ENCODE data around the gene UGT3A2.
"Not testable (repeated sequence)": the region's sequence is repeated elsewhere in the genome, so short reads cannot be mapped to it uniquely, and the experiment has no call there.

UGT3A2 gene

DNA sequence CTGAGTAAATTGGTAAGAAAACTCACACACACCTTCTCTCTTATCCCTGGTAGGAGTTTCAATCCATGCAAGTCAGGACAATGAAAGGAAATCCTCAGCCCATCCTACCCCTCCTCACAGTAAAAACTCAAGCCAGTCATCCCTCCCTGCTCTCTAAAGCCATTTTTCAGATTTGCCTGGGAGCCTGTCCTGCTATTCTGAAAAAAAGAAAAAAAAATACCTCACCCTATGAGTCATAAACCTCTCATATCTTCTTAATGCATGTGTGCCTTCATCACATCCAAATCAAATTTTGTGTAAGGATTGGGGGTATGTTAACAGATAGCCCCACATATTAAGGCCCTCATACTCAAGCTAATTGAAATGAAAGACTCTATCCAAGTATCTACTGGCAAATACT, 14.1 kb downstream of the UGT3A2 start:
- no peak for DNase-seq

DNA sequence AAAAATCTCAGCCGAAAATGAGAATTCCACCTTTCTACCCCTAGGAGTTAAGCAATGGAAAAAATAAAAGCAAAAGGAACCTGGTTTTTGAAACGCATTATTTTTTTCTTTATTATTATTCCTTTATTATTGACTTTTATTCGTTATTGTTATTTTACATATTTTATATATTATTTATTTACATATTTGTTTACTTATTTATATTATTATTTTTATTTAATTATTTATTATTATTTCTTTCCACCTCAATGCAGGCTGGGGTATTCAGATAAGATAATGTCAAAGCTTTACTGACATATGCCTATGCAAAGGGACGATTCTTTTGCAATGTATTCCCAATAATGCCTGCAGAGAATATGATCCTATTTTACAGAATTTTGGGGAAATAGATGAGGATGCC, 16.7 kb downstream of the UGT3A2 start:
- DNase-seq: no peak

DNA sequence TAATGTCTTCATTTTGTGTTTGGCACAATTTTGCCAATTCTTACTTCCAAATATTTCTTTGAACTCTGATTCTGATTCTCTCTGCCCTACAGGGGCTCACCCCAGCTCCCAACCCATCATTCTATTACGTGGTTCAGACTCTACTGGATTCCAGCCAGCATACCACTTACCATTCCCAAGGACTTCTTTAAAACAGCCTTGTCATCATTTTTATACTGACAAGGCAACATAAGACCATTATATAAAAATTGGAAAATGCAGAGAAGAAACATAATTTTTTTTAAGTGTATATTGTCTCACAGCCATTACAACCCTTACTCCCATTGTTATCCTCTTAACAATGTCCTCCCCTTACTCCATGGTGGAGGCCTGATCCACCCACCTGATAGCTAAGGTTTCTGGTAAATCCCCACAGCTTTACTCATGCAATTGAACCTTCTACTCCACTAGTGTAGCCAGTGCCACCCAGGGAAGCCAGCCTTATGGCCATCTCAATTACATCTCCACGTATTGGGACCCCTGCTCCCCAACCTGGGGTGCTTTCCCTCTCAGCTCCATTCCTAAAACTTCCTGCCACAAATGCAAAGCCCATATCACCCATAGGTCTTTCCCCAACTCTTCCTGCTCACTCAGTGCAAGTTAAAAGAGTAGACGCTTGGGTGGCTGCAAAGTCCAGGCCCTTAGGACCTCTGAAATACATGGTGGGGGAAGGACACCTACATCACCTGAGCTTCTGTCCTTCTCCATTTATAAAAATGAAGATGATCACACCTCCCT, 19.1 kb downstream of the UGT3A2 start:
- no peak for DNase-seq

DNA sequence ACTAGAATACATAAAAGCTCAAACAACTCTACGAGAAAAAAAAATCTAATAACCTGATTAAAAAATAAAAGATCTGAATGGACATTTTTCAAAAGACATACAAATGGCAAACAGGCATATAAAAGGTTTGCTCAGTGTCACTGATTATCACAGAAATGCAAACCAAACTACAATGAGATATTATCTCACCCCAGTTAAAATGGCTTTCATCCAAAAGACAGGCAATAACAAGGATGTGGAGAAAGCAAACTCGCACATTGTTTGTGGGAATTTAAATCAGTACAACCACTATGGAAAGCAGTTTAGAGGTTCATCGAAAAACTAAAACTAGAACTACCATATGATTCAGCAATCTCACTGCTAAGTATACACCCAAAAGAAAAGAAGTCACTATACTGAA, 20.8 kb downstream of the UGT3A2 start:
- DNase-seq: no peak

DNA sequence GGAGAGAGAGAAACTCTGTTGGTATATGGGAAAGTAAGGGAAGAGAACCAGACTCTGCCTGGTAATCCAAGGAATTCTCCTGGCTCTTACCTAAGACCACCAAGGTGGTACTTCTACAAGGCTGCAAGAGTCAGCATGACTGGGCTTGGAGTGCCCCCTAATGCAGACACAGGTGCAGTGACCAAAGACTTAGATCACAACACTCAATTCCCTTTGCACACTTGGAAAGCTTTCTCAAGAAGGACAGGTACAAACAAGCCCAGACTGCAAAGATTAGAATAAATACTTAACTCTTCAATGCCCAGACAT, 25.2 kb downstream of the UGT3A2 start:
- no peak for DNase-seq

DNA sequence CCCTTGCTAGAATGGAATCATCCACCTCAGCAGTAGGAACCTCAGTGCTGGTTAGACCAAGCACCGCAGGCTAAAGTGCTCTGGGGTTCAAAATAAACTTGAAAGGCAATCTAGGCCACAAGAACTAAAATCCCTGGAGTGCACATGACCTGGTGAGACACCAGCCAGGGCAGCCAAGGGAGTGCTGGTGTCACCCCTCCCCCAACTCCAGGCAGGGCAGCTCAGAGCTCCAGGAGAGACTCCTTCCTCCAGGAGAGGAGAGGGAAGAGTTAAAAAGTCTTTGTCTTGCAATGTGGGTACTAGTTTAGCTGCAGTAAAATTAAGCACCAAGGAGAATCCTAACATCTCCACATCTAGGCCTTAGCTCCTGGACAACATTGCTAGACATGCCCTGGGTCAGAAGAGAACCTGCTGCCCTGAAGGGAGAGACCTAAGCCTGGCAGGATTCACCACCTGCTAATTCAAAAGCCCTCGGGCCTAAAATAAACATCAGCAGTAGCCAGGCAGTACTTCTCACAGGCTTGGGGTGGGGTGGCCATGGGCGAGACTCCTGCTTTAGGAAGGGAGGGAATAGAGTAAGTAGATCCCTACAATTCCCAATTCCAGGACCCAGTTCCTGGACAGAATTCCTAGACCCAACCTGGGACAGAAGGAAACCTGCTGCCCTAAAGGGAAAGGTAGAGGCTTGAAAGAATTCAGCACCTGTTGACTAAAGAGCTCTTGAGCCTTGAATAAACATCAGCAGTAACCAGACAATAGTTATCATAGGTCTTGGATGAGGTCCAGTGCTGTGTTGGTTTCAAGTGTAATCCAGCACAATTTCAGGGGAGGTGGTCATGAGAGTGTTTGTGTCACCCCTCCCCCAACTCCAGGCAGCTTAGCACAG, 25.8 kb downstream of the UGT3A2 start:
- no peak for DNase-seq

DNA sequence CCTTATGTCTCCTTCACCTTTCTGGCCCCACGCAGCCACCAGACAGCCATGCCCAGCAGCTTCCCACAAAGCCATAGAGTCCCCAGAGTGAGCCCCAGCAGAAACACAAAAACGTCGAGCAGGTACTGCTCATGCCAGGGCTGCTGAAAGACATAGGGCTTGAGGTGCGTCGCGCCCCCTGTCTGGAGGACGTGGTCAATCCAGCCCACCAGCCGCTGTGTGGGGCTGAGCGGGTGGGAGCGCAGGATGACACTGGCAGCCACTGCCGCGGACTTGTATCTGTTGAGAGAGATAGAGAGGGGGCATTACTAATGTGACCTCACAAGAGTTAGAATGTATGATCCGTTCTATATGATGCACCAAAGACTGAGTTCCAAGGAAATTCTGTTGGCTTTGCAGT, 31.0 kb downstream of the UGT3A2 start:
- DNase-seq: no peak

DNA sequence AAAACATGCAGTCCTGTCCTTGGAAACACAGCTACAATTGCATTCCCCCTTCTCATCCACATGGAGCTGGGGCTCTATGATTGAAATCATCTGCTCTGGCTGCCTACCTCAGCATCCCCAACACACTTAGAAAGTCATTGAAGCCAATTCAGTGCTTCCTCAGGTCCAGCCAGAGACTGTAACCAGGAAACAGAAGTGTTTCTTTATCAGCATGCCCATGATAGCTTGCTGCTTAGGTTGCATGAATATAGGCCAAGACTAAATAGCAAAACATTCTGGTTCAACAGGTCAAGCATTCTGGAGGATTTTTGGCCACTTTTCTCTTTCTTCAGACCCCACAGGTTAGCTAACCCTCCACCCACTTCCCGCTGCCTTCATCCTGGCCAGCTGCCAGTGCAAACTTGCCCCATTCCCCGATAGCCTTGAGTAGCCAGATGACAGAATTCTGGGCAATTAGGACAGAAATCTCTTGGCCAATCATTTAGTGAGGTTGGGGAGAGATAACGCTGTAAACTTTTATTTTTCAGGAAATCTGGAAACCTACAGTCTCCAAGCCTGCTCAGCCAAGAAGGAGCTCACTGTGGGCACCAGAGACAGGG, 32.0 kb downstream of the UGT3A2 start:
- DNase-seq: not testable (repeated sequence)

DNA sequence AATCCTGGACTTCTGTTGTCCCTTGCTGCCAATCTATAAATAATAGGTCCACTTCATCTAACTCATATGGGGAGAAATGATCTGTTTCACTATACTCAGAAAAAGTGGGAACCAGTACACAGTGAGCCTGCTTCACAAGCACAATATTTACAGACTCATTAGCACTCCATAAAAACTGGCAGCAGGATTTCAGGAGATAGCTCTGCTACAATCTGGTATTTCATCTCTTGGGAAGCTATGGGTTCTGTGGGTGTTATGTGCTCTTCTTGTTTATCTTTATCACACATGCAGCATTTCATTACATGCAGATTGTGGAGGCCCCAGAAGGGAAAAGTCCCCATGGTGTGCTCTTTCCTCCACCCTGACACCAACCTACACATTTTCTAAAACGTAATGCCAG, 33.2 kb downstream of the UGT3A2 start:
- DNase-seq: peak in 1 of 2 donors; percentile 24

DNA sequence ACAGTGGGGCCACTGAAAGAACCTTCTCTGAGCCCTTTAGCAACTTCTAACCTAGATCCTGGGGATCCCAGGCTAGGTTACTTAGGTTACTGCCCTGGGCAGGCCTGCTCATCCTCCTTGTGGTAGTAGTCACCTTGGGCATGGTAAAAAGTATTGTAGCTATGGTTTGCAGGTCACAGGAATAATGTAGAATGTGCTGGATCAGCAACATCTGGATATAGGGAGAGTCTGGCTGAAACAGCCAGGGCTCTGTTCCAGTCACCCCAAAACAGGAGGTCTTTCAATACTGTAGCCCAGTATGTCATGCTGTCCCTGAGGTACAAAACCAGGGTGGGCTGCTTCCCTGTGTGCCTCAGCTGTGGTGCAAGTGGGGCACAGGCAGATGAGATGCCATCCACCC, 33.6 kb downstream of the UGT3A2 start:
- no peak for DNase-seq

DNA sequence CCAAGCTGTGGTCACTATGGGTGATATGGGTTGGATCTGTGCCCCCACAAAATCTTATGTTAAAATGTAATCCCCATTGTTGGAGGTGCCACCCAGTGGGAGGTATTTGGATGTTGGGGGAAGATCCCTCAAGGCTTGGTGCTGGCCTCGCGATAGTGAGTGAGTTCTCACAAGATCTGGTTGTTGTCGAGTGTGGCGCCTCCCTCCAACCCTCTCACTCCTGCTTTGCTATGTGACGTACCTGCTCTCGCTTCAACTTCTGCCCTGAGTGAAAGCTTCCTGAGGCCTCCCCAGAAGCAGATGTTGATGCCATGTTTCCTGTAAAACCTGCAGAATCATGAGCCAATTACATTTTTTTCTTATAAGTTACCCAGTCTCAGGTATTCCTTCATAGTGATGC, 35.5 kb downstream of the UGT3A2 start:
- no peak for DNase-seq

DNA sequence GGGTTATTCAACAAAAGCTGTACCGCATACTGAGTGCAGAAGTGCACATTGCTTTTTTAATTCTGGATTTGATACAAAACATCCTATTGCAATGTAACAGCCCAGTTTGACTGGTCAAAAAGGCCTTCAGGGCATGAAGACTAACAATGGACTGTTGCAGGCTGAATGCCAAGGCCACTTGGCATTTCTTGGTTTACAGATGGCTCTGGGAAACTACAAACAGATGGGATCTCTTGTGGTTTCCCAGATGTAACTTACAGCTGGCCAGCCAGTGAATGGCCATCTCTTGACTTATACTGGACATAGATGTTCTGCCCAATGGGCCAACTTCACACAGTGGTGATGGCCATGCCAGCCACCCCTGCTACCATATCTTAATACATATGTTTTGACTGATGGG, 36.8 kb downstream of the UGT3A2 start:
- peak; percentile 61 to 71 for DNase-seq

DNA sequence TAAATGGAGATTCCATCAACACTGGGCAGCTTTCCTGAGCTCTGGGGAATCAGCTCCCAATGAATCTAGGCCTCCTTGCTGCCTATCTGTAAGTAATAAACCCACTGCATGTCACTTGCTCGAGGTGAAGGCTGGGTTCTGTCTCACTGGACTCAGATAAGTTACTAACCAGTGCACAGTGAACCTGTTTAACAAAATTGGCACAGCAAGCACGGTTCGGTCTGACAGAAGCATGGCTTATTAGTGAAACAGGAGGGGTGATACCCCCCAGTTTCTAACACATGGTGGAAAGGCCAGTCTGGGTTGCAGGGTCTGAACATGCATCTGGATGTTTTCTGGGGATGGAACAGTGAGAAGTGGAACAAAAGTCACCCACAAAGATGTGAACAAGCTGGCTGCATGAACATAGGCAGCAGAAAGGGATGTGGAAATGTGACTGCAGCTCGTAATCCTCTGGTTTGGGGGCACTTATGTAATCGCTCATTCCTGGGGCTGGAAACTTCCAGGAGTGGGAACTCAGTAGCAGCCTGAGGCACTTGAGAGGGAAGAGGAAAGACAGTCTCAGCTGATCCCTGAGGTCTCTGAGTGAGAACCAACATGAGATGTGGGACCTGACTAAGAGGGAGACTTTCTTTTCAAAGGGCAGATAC, 37.7 kb downstream of the UGT3A2 start:
- DNase-seq: no peak

DNA sequence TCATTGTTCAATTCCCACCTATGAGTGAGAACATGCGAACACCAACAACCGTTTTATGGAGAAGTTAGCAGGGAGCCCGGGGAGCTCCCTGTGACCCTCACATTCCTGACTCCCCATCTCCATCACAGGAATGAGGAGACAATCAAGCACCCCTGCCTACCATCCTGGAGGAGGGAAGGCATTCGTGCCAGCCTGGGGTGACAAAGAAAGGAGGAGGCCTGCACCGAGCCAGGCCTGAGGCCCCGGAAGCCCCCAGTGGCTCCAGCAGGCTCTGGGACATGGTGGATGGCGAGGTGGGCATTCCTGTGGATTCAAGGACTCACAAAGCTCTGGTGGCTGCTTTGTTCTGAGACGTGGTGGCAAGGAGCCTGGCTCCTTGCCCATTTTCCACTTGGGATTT, 39.0 kb downstream of the UGT3A2 start:
- DNase-seq: no peak

DNA sequence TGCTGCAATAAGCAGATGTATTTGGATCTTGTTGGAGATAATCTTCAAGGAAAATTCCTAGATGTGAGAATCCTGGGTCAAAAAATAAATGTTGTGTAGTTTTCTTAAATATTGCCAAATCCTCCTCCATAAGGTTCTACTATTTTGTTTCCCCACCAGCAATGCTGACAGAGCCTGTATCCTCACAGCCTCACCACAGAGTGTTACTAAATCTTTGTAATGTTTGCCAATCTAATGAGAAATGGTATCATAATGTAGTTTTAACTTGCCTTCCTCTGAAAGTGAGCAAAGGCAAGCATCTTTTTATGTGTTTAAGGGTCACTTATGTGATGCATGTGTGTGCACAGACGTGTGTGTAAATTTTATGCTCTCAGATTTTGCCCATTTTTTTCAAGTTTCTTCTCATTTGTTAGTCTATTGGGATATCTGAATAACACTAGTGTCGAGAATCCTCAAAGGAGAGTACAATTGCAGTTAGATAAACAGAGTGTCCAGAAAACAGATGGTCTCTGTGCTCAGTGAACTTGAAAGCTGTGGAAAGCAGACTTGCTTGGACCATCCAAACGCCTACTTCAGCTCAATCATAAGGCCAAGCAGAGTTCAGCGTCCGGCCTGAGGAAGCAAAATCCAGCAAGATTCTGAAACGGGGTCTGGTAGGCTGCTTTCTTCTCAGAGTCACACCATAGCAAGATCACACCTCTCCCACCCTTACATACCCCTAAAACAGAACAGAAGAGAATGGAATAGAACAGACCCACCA, 39.8 kb downstream of the UGT3A2 start:
- DNase-seq: no peak

DNA sequence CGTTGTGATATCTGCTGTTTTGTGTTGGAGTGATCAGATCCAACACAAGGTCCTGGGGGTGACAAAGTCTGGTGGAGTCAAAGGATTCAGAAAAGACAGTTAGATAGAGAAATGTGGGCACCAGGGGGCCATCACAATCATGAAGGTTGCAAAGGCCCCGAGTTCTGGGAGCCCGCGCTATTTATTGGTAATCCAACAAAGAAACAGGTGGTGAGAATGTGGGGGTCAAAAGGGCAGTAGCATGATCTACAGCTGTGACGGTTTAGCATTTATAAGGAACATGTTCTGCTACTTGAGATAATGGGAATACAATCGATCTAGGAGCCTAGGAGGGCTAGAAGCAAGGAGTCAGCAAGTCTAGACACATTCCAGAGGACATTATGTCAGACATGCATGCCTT, 44.4 kb downstream of the UGT3A2 start:
- not testable (repeated sequence) for DNase-seq

DNA sequence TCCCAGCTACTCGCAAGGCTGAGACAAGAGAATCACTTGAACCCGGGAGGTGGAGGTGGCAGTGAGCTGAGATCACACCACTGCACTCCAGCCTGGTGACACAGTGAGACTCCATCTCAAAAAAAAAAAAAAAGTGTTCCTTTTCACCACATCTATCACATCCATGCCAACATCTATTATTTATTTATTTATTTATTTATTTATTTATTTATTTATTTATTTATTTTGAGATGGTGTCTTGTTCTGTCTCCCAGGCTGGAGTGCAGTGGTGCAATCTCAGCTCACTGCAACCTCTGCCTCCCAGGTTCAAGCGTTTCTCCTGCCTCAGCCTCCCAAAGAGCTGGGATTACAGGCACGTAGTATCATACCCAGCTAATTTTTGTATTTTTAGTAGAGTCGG, 47.1 kb downstream of the UGT3A2 start:
- not testable (repeated sequence) for DNase-seq

DNA sequence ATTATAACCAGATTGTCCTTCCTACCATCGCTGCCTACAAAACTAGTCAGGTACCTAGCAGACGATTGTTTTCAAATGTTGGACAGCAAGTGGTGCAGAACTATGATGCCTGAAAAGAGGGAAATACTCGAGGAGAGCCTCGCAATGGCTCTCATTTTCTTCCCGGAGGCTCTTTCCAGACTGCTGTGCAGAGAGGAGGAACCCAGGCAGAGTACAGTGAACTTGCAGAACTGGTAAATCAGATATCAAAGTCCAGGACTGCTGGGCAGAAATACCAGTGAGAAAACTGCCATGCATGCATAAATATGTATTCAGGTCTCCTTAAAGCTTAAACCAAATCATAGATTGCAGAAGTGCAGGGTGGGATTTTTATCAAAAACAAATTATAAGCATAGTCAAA, 49.1 kb downstream of the UGT3A2 start:
- DNase-seq: no peak

DNA sequence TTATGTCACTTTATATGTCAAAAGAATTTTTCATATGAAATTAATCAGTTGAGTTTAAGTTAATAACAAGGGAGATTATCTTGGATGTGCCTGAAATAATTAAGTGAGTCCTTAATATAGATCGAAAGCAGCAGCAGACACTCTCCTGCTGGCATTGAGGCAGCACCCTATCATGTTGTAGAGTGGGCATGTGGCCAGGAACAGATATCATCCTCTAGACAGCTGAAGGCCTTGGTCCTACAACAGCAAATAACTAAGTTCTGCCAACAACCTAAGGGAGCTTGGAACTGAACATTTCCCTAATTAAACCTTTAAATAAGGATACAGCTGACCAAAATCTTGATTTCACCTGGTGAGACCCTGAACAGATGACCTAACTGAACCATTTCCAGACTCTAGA, 49.7 kb downstream of the UGT3A2 start:
- no peak for DNase-seq

DNA sequence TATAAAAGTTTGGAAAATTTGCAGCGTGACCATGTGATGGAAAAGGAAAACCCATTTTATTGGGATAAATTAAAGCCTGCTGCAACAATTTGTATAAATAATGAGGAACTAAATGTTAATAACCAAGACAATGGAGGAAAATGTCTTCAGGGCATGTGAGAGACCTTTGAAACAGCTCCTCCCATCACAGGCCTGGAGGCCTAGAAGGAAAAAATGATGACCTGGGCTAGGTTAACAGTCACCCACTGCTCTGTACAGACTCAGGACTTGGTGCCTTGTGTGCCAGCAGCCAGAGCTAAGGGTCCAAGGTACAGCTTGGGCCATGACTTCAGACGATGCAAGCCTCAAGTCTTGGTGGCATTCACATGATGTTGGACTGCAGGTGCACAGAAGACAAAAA, 53.5 kb downstream of the UGT3A2 start:
- no peak for DNase-seq

DNA sequence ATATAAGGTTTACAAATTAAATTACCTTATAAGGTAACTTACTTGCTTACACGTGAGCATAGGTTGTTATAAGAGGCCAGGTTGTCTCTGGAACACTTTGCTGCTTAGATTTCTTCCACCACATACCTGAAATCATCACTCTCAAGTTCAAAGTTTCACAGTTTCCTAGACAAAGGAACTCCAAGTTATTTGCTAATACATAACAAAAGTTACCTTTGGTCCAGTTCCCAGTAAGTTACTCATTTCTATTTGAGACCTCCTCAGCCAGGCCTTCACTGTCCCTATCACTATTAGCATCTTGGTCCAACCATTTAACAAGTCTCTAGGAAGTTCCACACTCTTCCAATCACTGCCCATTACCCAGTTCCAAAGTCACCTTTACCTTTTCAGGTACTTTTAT, 57.0 kb downstream of the UGT3A2 start:
- DNase-seq: no peak

DNA sequence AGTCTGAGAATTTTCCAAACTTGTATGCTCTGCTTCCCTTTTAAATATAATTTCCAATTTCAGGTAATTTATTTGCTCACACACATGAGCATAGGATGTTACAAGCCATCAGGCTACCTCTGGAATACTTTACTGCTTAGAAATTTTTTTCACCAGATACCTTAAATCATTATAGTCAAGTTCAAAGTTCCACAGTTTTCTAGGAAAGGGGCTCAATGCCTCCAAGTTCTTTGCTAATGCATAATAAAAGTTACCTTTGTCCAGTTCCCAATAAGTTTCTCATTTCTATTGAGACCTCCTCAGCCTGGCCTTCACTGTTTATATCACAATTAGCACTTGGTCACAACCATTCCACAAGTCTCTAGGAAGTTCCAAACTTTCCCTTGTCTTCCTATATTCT, 59.3 kb downstream of the UGT3A2 start:
- DNase-seq: no peak

DNA sequence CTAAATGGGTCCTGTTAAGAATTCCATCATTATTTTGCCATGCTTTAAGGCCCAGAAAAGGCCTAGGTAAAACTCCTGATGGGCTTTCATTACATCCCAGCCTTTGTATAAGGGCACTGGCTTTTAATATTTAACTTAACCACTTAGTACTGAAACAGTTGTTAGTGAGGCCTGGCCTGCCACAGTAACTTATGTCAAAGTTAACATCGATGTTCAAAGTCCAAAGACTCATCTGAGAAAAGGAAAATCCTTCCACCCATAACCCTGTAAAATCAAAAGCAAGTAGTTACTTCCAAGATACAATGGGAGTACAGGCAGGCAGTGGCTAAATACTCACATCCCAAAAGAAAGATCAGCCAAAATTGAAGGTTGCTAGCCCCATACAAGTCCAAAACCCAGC, 60.5 kb downstream of the UGT3A2 start:
- DNase-seq: no peak

Data from hippocampal formation (tissue), 2 donors.